Prostate gland (tissue), 2 donors: ENCODE results near the gene ARHGAP18.

ENCODE experiments used
- CTCF ChIP-seq, 4 experiments: fragments of 200-600 bp in 2 of 4; fragments of 450-650 bp in 2 of 4; sonication (generic) in 2 of 4; IDR thresholded peaks; 1 replicate in 3 of 4; 2 replicates in 1 of 4; pipeline ENCODE4 v1.5.1; 2016 to 2019; ENCODE audit warnings: antibody characterized with exemption in 4 of 4, mild to moderate bottlenecking in 2 of 4, moderate library complexity in 2 of 4
- POLR2A ChIP-seq: fragments of 450-650 bp; IDR thresholded peaks from one replicate; pipeline ENCODE4 v1.6.1; 2016; ENCODE audit warnings: antibody characterized with exemption, mild to moderate bottlenecking

- TF ChIP-seq CTCF (IDR thresholded peaks at IDR 0.05) (no peak), POLR2A (no peak)
These were observed 97.5 kb downstream of the ARHGAP18 start for GRCh38 chr6:129612440-129612839.
